Activated B cell treated with CpG ODN at 0.5 μM for 24 hours (primary cell): ENCODE results near the gene CAMK2A. TPM values are rescaled to one million over a fixed set of nuclear protein-coding genes. Genes with fewer than 3 reads are reported as not detected.

ENCODE experiments used
- ATAC-seq: fragments of 200-7000 bp; cut with Tn5 transposase; one replicate; pipeline ENCODE4 v1.10.0; 2021; ENCODE audit warnings: low read depth, mild to moderate bottlenecking, moderate library complexity
- CTCF ChIA-PET: fragments of 350-600 bp; sonication (Branson Sonifier 250); formaldehyde crosslinking; loops from one replicate; lab custom pipeline; 2021; ENCODE audit warnings: antibody characterized with exemption; lab: Charles Lee
- POLR2A ChIA-PET: fragments of 350-600 bp; sonication (Branson Sonifier 250); formaldehyde crosslinking; loops from one replicate; lab custom pipeline; 2021; ENCODE audit warnings: antibody characterized with exemption; lab: Charles Lee
- DNase-seq: peaks from one replicate; pipeline ENCODE4 v3.0.0; 2022
- H3K27ac Mint-ChIP-seq: one replicate; pipeline ENCODE4 v1.8.0; 2020; ENCODE audit warnings: mixed read lengths
- H3K27me3 Mint-ChIP-seq: one replicate; pipeline ENCODE4 v1.8.0; 2021; ENCODE audit warnings: mixed read lengths
- H3K36me3 Mint-ChIP-seq: one replicate; pipeline ENCODE4 v1.8.0; 2021; ENCODE audit warnings: low read depth, mixed read lengths
- H3K4me1 Mint-ChIP-seq: one replicate; pipeline ENCODE4 v1.8.0; 2021; ENCODE audit warnings: mixed read lengths
- H3K4me3 Mint-ChIP-seq: one replicate; pipeline ENCODE4 v1.8.0; 2020; ENCODE audit warnings: mild to moderate bottlenecking, mixed read lengths
- H3K9me3 Mint-ChIP-seq: one replicate; pipeline ENCODE4 v1.8.0; 2020; ENCODE audit warnings: mixed read lengths
- CTCF ChIP-seq: fragments of 200-600 bp; IDR thresholded peaks from one replicate; pipeline ENCODE4 v1.8.0; 2022; ENCODE audit warnings: antibody characterized with exemption, mild to moderate bottlenecking
- intact Hi-C: fragments of 100-400 bp; cut with micrococcal nuclease; formaldehyde crosslinking; loops from one replicate; pipeline ENCODE4 v1.15.1; 2024
- total RNA-seq: library from RNA; stranded (reverse); gene quantifications from 2 replicates; pipeline ENCODE4 v1.2.3, GENCODE V29; 2022

The CAMK2A gene
- total RNA-seq: not detected in 2 replicates

- no peak for TF ChIP-seq CTCF
- POLR2A ChIA-PET: no interaction called here
- Mint-ChIP-seq H3K4me1 (no peaks in the 10 kb centered on the region), H3K4me3 (no peak within 1 kb of the TSS), H3K9me3 (no peaks in the 10 kb centered on the region), H3K27me3 (peaks cover 8% of the 10 kb centered on the region), H3K36me3 (no peaks in the 10 kb centered on the region), H3K27ac (no peak within 1 kb of the TSS)
- DNase-seq (no peak), ATAC-seq (no peak)
- intact Hi-C loops: no loop called here
- CTCF ChIA-PET: no interaction called here
Observed at GRCh38 chr5:150289551-150290390, at the start of gene CAMK2A. Gene CAMK2A (minus strand): TSS chr5:150289773. CDS start chr5:150289625, 148 bp downstream.

GRCh38 chr5:150339165-150339564, 49.6 kb upstream of the CAMK2A start:
- DNase-seq (no peak), ATAC-seq (no peak)
- ChIA-PET CTCF (no interaction called here), POLR2A (no interaction called here)
- TF ChIP-seq CTCF: no peak
- intact Hi-C loops: no loop called here
- Mint-ChIP-seq H3K4me3 (no peak overlapping the region), H3K27ac (no peak overlapping the region), H3K9me3 (no peaks in the 10 kb centered on the region), H3K27me3 (no peaks in the 10 kb centered on the region), H3K4me1 (no peaks in the 10 kb centered on the region), H3K36me3 (no peaks in the 10 kb centered on the region)

- DNase-seq: no peak
- Mint-ChIP-seq H3K36me3 (no peaks in the 10 kb centered on the region), H3K27me3 (no peaks in the 10 kb centered on the region), H3K4me3 (no peak overlapping the region), H3K9me3 (no peaks in the 10 kb centered on the region), H3K27ac (no peak overlapping the region), H3K4me1 (no peaks in the 10 kb centered on the region)
- ChIA-PET POLR2A (no interaction called here), CTCF (no interaction called here)
- no peak for TF ChIP-seq CTCF
- intact Hi-C loops: no loop called here
- no peak for ATAC-seq
Observed at GRCh38 chr5:150338546-150338945, 49.0 kb upstream of the CAMK2A start.

- no peaks in the 10 kb centered on the region for H3K36me3 Mint-ChIP-seq
- intact Hi-C loops: no loop called here
- CTCF ChIA-PET: interaction anchor here (1.3 kb wide), 1 partner anchor 13 kb away, joined by 4 read pairs; no protein-coding TSS in a partner anchor
- POLR2A ChIA-PET: no interaction called here
- H3K9me3 Mint-ChIP-seq: no peaks in the 10 kb centered on the region
- H3K27ac Mint-ChIP-seq: no peak overlapping the region
- no peak overlapping the region for H3K4me3 Mint-ChIP-seq
- ATAC-seq (no peak), DNase-seq (no peak)
- H3K4me1 Mint-ChIP-seq: no peaks in the 10 kb centered on the region
- no peak for TF ChIP-seq CTCF
- no peaks in the 10 kb centered on the region for H3K27me3 Mint-ChIP-seq
Observed at GRCh38 chr5:150335778-150336177, 46.2 kb upstream of the CAMK2A start.

- Mint-ChIP-seq H3K27ac (no peak overlapping the region), H3K4me1 (no peaks in the 10 kb centered on the region), H3K9me3 (no peaks in the 10 kb centered on the region), H3K36me3 (no peaks in the 10 kb centered on the region), H3K27me3 (no peaks in the 10 kb centered on the region), H3K4me3 (no peak overlapping the region)
- POLR2A ChIA-PET: no interaction called here
- CTCF ChIA-PET: no interaction called here
- ATAC-seq: no peak
- DNase-seq: no peak
- intact Hi-C loops: no loop called here
- no peak for TF ChIP-seq CTCF
Observed at GRCh38 chr5:150333400-150333799, 43.8 kb upstream of the CAMK2A start.
